Measurements from ENCODE around the gene FAM78A. TPM values are rescaled to one million over a fixed set of nuclear protein-coding genes. Genes with fewer than 3 reads are reported as not detected.
A peak's percentile ranks its signal among the peaks of the same experiment; 100 is the strongest.

Gene FAM78A
- total RNA-seq, 3 donors from 2014 or later (not counting 1 experiment from before 2014, with no cell fraction given), result 57.6 to 91.7 (median 88.3) TPM

GRCh38 chr9:131281119-131281965 lies 5.0 kb upstream of the FAM78A start:
- Mint-ChIP-seq H3K9me3 (no peaks in the 10 kb centered on the region), H3K36me3 (peaks cover 2% of the 10 kb centered on the region), H3K27me3 (ENCODE audit: low read depth in 2 of 2) (peaks cover 0 to 7% of the 10 kb centered on the region in 2 donors), H3K4me1 (peaks cover 13 to 35% of the 10 kb centered on the region in 2 donors), H3K4me3 (peak overlapping the region; percentile 74), H3K27ac (peak overlapping the region in 1 of 2 donors; percentile 42)
- intact Hi-C loops (cut with micrococcal nuclease), result no loop called here
- Histone ChIP-seq H3K4me1 (ENCODE audit: control insufficient read depth, insufficient read depth, low read length) (peaks cover 35% of the 10 kb centered on the region), H3K36me3 (ENCODE audit: control insufficient read depth, insufficient read depth, low read length) (no peaks in the 10 kb centered on the region), H3K9me3 (ENCODE audit: control insufficient read depth, insufficient read depth, low read length) (no peaks in the 10 kb centered on the region), H3K27ac (ENCODE audit: low read length) (no peak overlapping the region), H3K27me3 (ENCODE audit: control insufficient read depth, insufficient read depth, low read length) (peaks cover 5% of the 10 kb centered on the region), H3K4me3 (ENCODE audit: low read length) (no peak overlapping the region)
- 96% methylated on average over 12 of the region's 17 CpGs for WGBS (ENCODE audit: insufficient coverage)
- ATAC-seq (no peak), DNase-seq (no peak)
- TF ChIP-seq CTCF (IDR thresholded peaks at IDR 0.05), result no peak

- intact Hi-C loops (cut with micrococcal nuclease), result no loop called here
- H3K27ac Mint-ChIP-seq, result no peak overlapping the region
Observed at GRCh38 chr9:131280660-131281059, 4.3 kb upstream of the FAM78A start.

GRCh38 chr9:131279863-131280570 lies 3.7 kb upstream of the FAM78A start:
- H3K9me3 Mint-ChIP-seq, result no peaks in the 10 kb centered on the region
- no peaks in the 10 kb centered on the region for H3K36me3 ChIP-seq (ENCODE audit: control insufficient read depth, insufficient read depth, low read length)
- ATAC-seq (no peak), DNase-seq (no peak)
- H3K27ac ChIP-seq (ENCODE audit: low read length), result no peak overlapping the region
- H3K9me3 ChIP-seq (ENCODE audit: control insufficient read depth, insufficient read depth, low read length), result no peaks in the 10 kb centered on the region
- WGBS (ENCODE audit: insufficient coverage), result 82% methylated on average over 19 of the region's 19 CpGs
- peaks cover 35% of the 10 kb centered on the region for H3K4me1 ChIP-seq (ENCODE audit: control insufficient read depth, insufficient read depth, low read length)
- no peak for TF ChIP-seq CTCF (IDR thresholded peaks at IDR 0.05)
- peaks cover 5% of the 10 kb centered on the region for H3K27me3 ChIP-seq (ENCODE audit: control insufficient read depth, insufficient read depth, low read length)
- peaks cover 0 to 7% of the 10 kb centered on the region in 2 donors for H3K27me3 Mint-ChIP-seq (ENCODE audit: low read depth in 2 of 2)
- H3K4me3 Mint-ChIP-seq, result no peak overlapping the region
- peaks cover 7% of the 10 kb centered on the region for H3K36me3 Mint-ChIP-seq
- H3K27ac Mint-ChIP-seq, result no peak overlapping the region
- intact Hi-C loops (cut with micrococcal nuclease), result no loop called here
- H3K4me1 Mint-ChIP-seq, result peaks cover 23 to 47% of the 10 kb centered on the region in 2 donors
- no peak overlapping the region for H3K4me3 ChIP-seq (ENCODE audit: low read length)

More at GRCh38 chr9:131280660-131281059, 4.3 kb upstream of the FAM78A start:
- no peak overlapping the region for H3K4me3 ChIP-seq (ENCODE audit: low read length)
- peaks cover 0 to 7% of the 10 kb centered on the region in 2 donors for H3K27me3 Mint-ChIP-seq (ENCODE audit: low read depth in 2 of 2)
- WGBS (ENCODE audit: insufficient coverage), result 97% methylated on average over 2 of the region's 3 CpGs
- H3K4me1 ChIP-seq (ENCODE audit: control insufficient read depth, insufficient read depth, low read length), result peaks cover 35% of the 10 kb centered on the region
- no peak overlapping the region for H3K27ac ChIP-seq (ENCODE audit: low read length)
- H3K27me3 ChIP-seq (ENCODE audit: control insufficient read depth, insufficient read depth, low read length), result peaks cover 5% of the 10 kb centered on the region
- no peak overlapping the region for H3K4me3 Mint-ChIP-seq
- no peaks in the 10 kb centered on the region for H3K9me3 ChIP-seq (ENCODE audit: control insufficient read depth, insufficient read depth, low read length)
- no peaks in the 10 kb centered on the region for H3K36me3 ChIP-seq (ENCODE audit: control insufficient read depth, insufficient read depth, low read length)
- no peaks in the 10 kb centered on the region for H3K9me3 Mint-ChIP-seq
- no peak for TF ChIP-seq CTCF (IDR thresholded peaks at IDR 0.05)
- DNase-seq (no peak), ATAC-seq (no peak)
- H3K36me3 Mint-ChIP-seq, result peaks cover 7% of the 10 kb centered on the region
- peaks cover 17 to 42% of the 10 kb centered on the region in 2 donors for H3K4me1 Mint-ChIP-seq
